Measurements from ENCODE around the gene TPM1.

DNA sequence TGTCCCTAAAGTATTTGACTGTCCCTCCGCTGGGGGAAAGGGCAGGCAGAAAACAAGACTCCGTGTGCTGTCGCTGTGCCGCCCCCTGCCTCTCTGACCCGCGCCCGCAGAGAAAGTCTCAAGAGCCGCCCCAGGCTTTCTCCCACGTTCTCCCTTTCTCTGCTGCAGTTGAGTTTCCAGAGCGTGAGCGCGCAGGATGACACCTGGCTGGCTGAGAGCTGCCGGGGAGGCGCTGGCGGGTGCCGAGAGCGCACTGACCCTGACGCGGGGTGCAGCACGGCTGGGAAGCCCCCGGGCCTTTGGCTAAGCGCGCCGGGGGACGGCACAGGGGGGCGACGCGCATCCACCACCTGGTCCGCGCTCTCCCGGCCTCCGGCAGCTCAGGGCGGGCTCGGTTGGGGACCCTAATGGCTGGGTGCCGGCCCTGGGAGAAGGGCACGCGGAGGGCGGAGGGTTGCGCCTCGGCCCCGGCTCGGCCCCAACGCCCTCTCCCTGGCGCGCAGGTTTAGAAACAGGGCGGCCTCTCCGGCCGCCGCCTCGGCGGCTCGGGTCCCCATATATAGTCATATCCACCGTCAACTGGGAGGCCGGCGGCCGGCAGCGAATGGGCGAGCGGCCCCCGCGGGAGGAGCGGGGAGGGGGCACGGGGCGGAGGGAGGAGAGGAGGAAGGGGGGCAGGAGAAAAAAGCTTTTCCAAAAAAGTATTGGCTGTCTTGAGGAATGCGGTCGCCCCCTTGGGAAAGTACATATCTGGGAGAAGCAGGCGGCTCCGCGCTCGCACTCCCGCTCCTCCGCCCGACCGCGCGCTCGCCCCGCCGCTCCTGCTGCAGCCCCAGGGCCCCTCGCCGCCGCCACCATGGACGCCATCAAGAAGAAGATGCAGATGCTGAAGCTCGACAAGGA, at the start of gene TPM1:
- TF ChIP-seq, protein P1, sequence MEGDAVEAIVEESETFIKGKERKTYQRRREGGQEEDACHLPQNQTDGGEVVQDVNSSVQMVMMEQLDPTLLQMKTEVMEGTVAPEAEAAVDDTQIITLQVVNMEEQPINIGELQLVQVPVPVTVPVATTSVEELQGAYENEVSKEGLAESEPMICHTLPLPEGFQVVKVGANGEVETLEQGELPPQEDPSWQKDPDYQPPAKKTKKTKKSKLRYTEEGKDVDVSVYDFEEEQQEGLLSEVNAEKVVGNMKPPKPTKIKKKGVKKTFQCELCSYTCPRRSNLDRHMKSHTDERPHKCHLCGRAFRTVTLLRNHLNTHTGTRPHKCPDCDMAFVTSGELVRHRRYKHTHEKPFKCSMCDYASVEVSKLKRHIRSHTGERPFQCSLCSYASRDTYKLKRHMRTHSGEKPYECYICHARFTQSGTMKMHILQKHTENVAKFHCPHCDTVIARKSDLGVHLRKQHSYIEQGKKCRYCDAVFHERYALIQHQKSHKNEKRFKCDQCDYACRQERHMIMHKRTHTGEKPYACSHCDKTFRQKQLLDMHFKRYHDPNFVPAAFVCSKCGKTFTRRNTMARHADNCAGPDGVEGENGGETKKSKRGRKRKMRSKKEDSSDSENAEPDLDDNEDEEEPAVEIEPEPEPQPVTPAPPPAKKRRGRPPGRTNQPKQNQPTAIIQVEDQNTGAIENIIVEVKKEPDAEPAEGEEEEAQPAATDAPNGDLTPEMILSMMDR (conservative IDR thresholded peaks at IDR 0.05 in 1 of 2, IDR thresholded peaks at IDR 0.05 in 1 of 2; ENCODE audit: extremely low read depth in 1 of 2, insufficient read depth in 1 of 2, low read depth in 1 of 2, low read length in 2 of 2): no peak
- no peak for TF ChIP-seq EZH2 (IDR thresholded peaks at IDR 0.05; ENCODE audit: borderline replicate concordance, low read length)

Measured in mammary epithelial cell (primary cell).